H1 (cell line): ENCODE measurements around the gene HMCN2. TPM values are rescaled to one million over a fixed set of nuclear protein-coding genes. Genes with fewer than 3 reads are reported as not detected.

ENCODE experiments used
- BRCA1 ChIP-seq: IDR thresholded peaks from 2 replicates; pipeline ENCODE4 v1.6.1; 2012; ENCODE audit warnings: low read depth, low read length, improper control_type of control experiment
- EP300 ChIP-seq, 2 experiments: IDR thresholded peaks; 1 replicate in 1 of 2; 2 replicates in 1 of 2; pipeline ENCODE4 v1.6.1; 2011 to 2012; ENCODE audit warnings: low read depth in 2 of 2, low read length in 2 of 2, mild to moderate bottlenecking in 2 of 2, borderline replicate concordance in 1 of 2, inconsistent platforms in 1 of 2, moderate library complexity in 1 of 2
- HDAC2 ChIP-seq, 2 experiments: fragments of 300-600 bp in 1 of 2; sonication (generic) in 1 of 2; IDR thresholded peaks; 2 replicates each; pipeline ENCODE4 v1.6.1; 2011 to 2012; ENCODE audit warnings: low read depth in 2 of 2, low read length in 2 of 2, mild to moderate bottlenecking in 2 of 2, moderate library complexity in 2 of 2, borderline replicate concordance in 1 of 2, inconsistent platforms in 1 of 2
- HDAC6 ChIP-seq: IDR thresholded peaks from one replicate; pipeline ENCODE4 v1.7.1; 2012; ENCODE audit warnings: low read depth, mild to moderate bottlenecking, inconsistent platforms, low read length, moderate library complexity
- JUND ChIP-seq: IDR thresholded peaks from 2 replicates; pipeline ENCODE4 v1.6.1; 2011; ENCODE audit warnings: mild to moderate bottlenecking, improper control_type of control experiment, low read length
- KDM5A ChIP-seq: fragments of 200-600 bp; IDR thresholded peaks from 2 replicates; pipeline ENCODE4 v1.7.1; 2012; ENCODE audit warnings: mild to moderate bottlenecking, low read length, inconsistent platforms, mixed read lengths
- POLR2AphosphoS5 ChIP-seq: IDR thresholded peaks from 2 replicates; pipeline ENCODE4 v1.6.1; 2011; ENCODE audit warnings: low read depth, low read length
- RNF2 ChIP-seq: fragments of 200-900, 300-1000 bp; sonication (generic); IDR thresholded peaks from 2 replicates; pipeline ENCODE4 v1.7.1; 2016; ENCODE audit warnings: borderline replicate concordance, low read depth, mild to moderate bottlenecking, antibody characterized with exemption, low read length; ENCODE audit not compliant: poor library complexity, severe bottlenecking; ENCODE audit errors: missing control alignments
- SIN3A ChIP-seq, 2 experiments: IDR thresholded peaks in 1 of 2; conservative IDR thresholded peaks in 1 of 2; 2 replicates each; pipeline ENCODE4 v1.6.1; 2011 to 2012; ENCODE audit warnings: low read length in 2 of 2, improper control_type of control experiment in 1 of 2, low read depth in 1 of 2, mild to moderate bottlenecking in 1 of 2
- TEAD4 ChIP-seq: IDR thresholded peaks from 2 replicates; pipeline ENCODE4 v1.6.1; 2012; ENCODE audit warnings: low read depth, low read length, inconsistent platforms, mixed read lengths
- polyA plus RNA-seq, 7 experiments: library from polyadenylated mRNA; depleted of rRNA in 3 of 7; stranded (reverse) in 5 of 7; unstranded in 2 of 7; fragments of >200 nt in 5 of 7; fragments of 200-250 nt in 2 of 7; gene quantifications; 1 replicate in 5 of 7; 2 replicates in 1 of 7; 4 replicates in 1 of 7; pipeline versions ENCODE4 v1.2.1 to v1.2.3, GENCODE V29; 2011 to 2013; ENCODE audit warnings: missing spikeins in 2 of 7, mixed read lengths in 2 of 7
- total RNA-seq: library from RNA; stranded (reverse); fragmentation: NEBNext Ultra II Directional; extraction: Animal tissue kit (Norgen Biotek cat#: 25700); gene quantifications from 2 replicates; pipeline ENCODE4 v1.2.1, GENCODE V29; 2021
- TF ChIP-seq, protein P1 (sequence below): fragments of 300-600 bp; sonication (generic); IDR thresholded peaks from 2 replicates; pipeline ENCODE4 v1.7.1; 2012; ENCODE audit warnings: low read length, moderate library complexity, mild to moderate bottlenecking, inconsistent platforms; ENCODE audit not compliant: insufficient replicate concordance

HMCN2 gene
- total and polyA plus RNA-seq, 2 of the 8 experiments (the other 6 are each of a cell fraction or from before 2014, with no cell fraction given): 5.0 to 9.1 TPM

DNA sequence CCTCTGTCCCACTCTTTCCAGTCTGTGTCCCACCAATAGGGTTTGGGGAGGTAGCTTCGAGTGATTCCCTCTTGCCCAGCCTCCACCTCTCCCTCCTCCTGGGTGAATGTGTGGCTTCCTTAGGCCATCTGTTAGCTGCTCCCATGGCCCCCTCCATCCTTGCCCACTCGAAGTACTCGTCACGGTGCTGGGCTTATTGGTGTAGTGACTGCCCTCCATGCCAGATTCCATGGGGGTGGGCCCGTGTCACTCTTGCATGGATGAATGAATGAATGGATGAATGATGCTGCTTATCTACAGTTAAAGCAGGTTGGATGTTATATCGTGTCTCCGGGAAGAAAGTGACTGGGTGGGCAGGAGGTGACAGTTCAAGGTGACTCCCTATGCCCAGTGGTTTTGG, 19.1 kb downstream of the HMCN2 start (continued):
- TF ChIP-seq, protein P1, sequence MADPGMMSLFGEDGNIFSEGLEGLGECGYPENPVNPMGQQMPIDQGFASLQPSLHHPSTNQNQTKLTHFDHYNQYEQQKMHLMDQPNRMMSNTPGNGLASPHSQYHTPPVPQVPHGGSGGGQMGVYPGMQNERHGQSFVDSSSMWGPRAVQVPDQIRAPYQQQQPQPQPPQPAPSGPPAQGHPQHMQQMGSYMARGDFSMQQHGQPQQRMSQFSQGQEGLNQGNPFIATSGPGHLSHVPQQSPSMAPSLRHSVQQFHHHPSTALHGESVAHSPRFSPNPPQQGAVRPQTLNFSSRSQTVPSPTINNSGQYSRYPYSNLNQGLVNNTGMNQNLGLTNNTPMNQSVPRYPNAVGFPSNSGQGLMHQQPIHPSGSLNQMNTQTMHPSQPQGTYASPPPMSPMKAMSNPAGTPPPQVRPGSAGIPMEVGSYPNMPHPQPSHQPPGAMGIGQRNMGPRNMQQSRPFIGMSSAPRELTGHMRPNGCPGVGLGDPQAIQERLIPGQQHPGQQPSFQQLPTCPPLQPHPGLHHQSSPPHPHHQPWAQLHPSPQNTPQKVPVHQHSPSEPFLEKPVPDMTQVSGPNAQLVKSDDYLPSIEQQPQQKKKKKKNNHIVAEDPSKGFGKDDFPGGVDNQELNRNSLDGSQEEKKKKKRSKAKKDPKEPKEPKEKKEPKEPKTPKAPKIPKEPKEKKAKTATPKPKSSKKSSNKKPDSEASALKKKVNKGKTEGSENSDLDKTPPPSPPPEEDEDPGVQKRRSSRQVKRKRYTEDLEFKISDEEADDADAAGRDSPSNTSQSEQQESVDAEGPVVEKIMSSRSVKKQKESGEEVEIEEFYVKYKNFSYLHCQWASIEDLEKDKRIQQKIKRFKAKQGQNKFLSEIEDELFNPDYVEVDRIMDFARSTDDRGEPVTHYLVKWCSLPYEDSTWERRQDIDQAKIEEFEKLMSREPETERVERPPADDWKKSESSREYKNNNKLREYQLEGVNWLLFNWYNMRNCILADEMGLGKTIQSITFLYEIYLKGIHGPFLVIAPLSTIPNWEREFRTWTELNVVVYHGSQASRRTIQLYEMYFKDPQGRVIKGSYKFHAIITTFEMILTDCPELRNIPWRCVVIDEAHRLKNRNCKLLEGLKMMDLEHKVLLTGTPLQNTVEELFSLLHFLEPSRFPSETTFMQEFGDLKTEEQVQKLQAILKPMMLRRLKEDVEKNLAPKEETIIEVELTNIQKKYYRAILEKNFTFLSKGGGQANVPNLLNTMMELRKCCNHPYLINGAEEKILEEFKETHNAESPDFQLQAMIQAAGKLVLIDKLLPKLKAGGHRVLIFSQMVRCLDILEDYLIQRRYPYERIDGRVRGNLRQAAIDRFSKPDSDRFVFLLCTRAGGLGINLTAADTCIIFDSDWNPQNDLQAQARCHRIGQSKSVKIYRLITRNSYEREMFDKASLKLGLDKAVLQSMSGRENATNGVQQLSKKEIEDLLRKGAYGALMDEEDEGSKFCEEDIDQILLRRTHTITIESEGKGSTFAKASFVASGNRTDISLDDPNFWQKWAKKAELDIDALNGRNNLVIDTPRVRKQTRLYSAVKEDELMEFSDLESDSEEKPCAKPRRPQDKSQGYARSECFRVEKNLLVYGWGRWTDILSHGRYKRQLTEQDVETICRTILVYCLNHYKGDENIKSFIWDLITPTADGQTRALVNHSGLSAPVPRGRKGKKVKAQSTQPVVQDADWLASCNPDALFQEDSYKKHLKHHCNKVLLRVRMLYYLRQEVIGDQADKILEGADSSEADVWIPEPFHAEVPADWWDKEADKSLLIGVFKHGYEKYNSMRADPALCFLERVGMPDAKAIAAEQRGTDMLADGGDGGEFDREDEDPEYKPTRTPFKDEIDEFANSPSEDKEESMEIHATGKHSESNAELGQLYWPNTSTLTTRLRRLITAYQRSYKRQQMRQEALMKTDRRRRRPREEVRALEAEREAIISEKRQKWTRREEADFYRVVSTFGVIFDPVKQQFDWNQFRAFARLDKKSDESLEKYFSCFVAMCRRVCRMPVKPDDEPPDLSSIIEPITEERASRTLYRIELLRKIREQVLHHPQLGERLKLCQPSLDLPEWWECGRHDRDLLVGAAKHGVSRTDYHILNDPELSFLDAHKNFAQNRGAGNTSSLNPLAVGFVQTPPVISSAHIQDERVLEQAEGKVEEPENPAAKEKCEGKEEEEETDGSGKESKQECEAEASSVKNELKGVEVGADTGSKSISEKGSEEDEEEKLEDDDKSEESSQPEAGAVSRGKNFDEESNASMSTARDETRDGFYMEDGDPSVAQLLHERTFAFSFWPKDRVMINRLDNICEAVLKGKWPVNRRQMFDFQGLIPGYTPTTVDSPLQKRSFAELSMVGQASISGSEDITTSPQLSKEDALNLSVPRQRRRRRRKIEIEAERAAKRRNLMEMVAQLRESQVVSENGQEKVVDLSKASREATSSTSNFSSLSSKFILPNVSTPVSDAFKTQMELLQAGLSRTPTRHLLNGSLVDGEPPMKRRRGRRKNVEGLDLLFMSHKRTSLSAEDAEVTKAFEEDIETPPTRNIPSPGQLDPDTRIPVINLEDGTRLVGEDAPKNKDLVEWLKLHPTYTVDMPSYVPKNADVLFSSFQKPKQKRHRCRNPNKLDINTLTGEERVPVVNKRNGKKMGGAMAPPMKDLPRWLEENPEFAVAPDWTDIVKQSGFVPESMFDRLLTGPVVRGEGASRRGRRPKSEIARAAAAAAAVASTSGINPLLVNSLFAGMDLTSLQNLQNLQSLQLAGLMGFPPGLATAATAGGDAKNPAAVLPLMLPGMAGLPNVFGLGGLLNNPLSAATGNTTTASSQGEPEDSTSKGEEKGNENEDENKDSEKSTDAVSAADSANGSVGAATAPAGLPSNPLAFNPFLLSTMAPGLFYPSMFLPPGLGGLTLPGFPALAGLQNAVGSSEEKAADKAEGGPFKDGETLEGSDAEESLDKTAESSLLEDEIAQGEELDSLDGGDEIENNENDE: no peak
- TF ChIP-seq RNF2: no peak
- TF ChIP-seq EP300 (IDR thresholded peaks at IDR 0.05; ENCODE audit: borderline replicate concordance in 1 of 2, low read depth in 2 of 2, low read length in 2 of 2): no peak
- TF ChIP-seq KDM5A: no peak
- TF ChIP-seq BRCA1: no peak
- no peak for TF ChIP-seq HDAC2 (IDR thresholded peaks at IDR 0.05; ENCODE audit: borderline replicate concordance in 1 of 2, low read depth in 2 of 2, low read length in 2 of 2)
- TF ChIP-seq POLR2AphosphoS5: no peak
- TF ChIP-seq HDAC6: no peak
- no peak for TF ChIP-seq TEAD4
- no peak for TF ChIP-seq SIN3A (conservative IDR thresholded peaks at IDR 0.05 in 1 of 2, IDR thresholded peaks at IDR 0.05 in 1 of 2; ENCODE audit: low read depth in 1 of 2, low read length in 2 of 2)
- no peak for TF ChIP-seq JUND
